ENCODE data around the gene NEURL3. TPM values are rescaled to one million over a fixed set of nuclear protein-coding genes. Genes with fewer than 3 reads are reported as not detected.

The NEURL3 gene
- total RNA-seq, 3 donors from 2014 or later (not counting 1 experiment from before 2014, with no cell fraction given), result not detected

DNA sequence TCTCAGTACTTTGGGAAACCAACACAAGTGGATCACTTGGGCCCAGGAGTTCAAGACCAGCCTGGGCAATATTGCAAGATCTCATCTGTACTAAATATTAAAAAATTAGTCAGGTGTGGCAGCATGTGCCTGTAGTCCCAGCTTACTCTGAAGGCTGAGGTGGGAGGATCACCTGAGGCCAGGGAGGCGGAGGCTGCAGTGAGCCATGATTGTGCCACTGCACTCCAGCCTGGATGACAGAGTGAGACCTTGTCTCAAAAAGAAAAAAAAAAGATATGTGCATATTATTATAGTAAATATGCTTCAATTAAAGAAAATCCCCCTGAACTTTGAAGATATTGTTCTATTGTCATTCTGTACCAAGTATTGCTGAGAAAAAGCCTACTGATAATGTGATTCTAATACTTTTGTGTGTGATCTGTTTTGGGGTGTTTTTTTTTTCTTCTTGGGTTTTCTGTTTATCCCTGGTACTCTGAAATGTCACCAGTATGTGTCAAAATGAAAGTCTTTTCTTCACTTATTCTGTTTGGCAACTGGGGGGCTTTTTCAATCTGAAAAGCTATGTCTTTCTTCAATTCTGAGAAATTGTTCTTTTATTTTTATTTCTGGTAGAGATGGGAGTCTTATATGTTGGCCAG, 13.2 kb downstream of the NEURL3 start:
- Mint-ChIP-seq H3K27me3 (ENCODE audit: low read depth in 2 of 2) (peaks cover 5 to 7% of the 10 kb centered on the region in 2 donors), H3K36me3 (peaks cover 5% of the 10 kb centered on the region), H3K4me3 (no peak overlapping the region), H3K27ac (no peak overlapping the region), H3K4me1 (peaks cover 0 to 4% of the 10 kb centered on the region in 2 donors), H3K9me3 (peaks cover 0 to 4% of the 10 kb centered on the region in 2 donors)
- ATAC-seq, result no peak
- intact Hi-C loops (cut with micrococcal nuclease), result no loop called here
- Histone ChIP-seq H3K4me1 (ENCODE audit: control insufficient read depth, insufficient read depth, low read length) (no peaks in the 10 kb centered on the region), H3K27me3 (ENCODE audit: control insufficient read depth, insufficient read depth, low read length) (no peaks in the 10 kb centered on the region), H3K27ac (ENCODE audit: low read length) (no peak overlapping the region), H3K36me3 (ENCODE audit: control insufficient read depth, insufficient read depth, low read length) (no peaks in the 10 kb centered on the region), H3K4me3 (ENCODE audit: low read length) (no peak overlapping the region), H3K9me3 (ENCODE audit: control insufficient read depth, insufficient read depth, low read length) (peaks cover 3% of the 10 kb centered on the region)
- TF ChIP-seq CTCF (IDR thresholded peaks at IDR 0.05), result no peak
- WGBS (ENCODE audit: insufficient coverage), result 100% methylated on average over 1 of the region's 1 CpG
- DNase-seq, result no peak

- H3K36me3 ChIP-seq (ENCODE audit: control insufficient read depth, insufficient read depth, low read length), result no peaks in the 10 kb centered on the region
- 7% methylated on average over 1 of the region's 1 CpG for WGBS (ENCODE audit: insufficient coverage)
- no peak for ATAC-seq
- peaks cover 2% of the 10 kb centered on the region for H3K9me3 ChIP-seq (ENCODE audit: control insufficient read depth, insufficient read depth, low read length)
- H3K27ac ChIP-seq (ENCODE audit: low read length), result no peak overlapping the region
- TF ChIP-seq CTCF (IDR thresholded peaks at IDR 0.05), result no peak
- Mint-ChIP-seq H3K36me3 (no peaks in the 10 kb centered on the region), H3K27me3 (ENCODE audit: low read depth in 2 of 2) (no peaks in the 10 kb centered on the region), H3K4me1 (peaks cover 18 to 20% of the 10 kb centered on the region in 2 donors), H3K4me3 (no peak overlapping the region), H3K27ac (no peak overlapping the region), H3K9me3 (no peaks in the 10 kb centered on the region)
- no peak overlapping the region for H3K4me3 ChIP-seq (ENCODE audit: low read length)
- intact Hi-C loops (cut with micrococcal nuclease), result loop anchor here (5.0 kb wide), 1 partner anchor 48 kb away; the partner anchor contains the start of gene ARID5A
- H3K27me3 ChIP-seq (ENCODE audit: control insufficient read depth, insufficient read depth, low read length), result no peaks in the 10 kb centered on the region
- peaks cover 13% of the 10 kb centered on the region for H3K4me1 ChIP-seq (ENCODE audit: control insufficient read depth, insufficient read depth, low read length)
- no peak for DNase-seq
Measured at GRCh38 chr2:96489663-96490062, 15.5 kb downstream of the NEURL3 start.

- ATAC-seq, result no peak
- Mint-ChIP-seq H3K27ac (no peak overlapping the region), H3K4me1 (peaks cover 18 to 23% of the 10 kb centered on the region in 2 donors), H3K4me3 (no peak overlapping the region), H3K9me3 (no peaks in the 10 kb centered on the region), H3K36me3 (no peaks in the 10 kb centered on the region), H3K27me3 (ENCODE audit: low read depth in 2 of 2) (no peaks in the 10 kb centered on the region)
- H3K9me3 ChIP-seq (ENCODE audit: control insufficient read depth, insufficient read depth, low read length), result no peaks in the 10 kb centered on the region
- no peaks in the 10 kb centered on the region for H3K36me3 ChIP-seq (ENCODE audit: control insufficient read depth, insufficient read depth, low read length)
- no peak for DNase-seq
- no peak overlapping the region for H3K4me3 ChIP-seq (ENCODE audit: low read length)
- no peak for TF ChIP-seq CTCF (IDR thresholded peaks at IDR 0.05)
- WGBS (ENCODE audit: insufficient coverage), result 80% methylated on average over 1 of the region's 3 CpGs
- no peak overlapping the region for H3K27ac ChIP-seq (ENCODE audit: low read length)
- peaks cover 13% of the 10 kb centered on the region for H3K4me1 ChIP-seq (ENCODE audit: control insufficient read depth, insufficient read depth, low read length)
- H3K27me3 ChIP-seq (ENCODE audit: control insufficient read depth, insufficient read depth, low read length), result no peaks in the 10 kb centered on the region
- intact Hi-C loops (cut with micrococcal nuclease), result loop anchor here (5.0 kb wide), 1 partner anchor 48 kb away; the partner anchor contains the start of gene ARID5A
Measured at GRCh38 chr2:96489261-96489660, 15.9 kb downstream of the NEURL3 start.
